Hematopoietic multipotent progenitor cell treated with erythropoietin and hydrocortisone succinate and interleukin-3 and kit ligand, for 15 days (in vitro differentiated cells): ENCODE measurements around the gene KCP.

Experiments
- DNase-seq: peaks from one replicate; pipeline ENCODE4 v3.0.0-alpha.2; 2015; ENCODE audit warnings: low spot score

The KCP gene

GRCh38 chr7:128841171-128841690 is 69.3 kb downstream of the KCP start:
- no peak for DNase-seq

GRCh38 chr7:128840326-128841170 is 70.0 kb downstream of the KCP start:
- DNase-seq, result no peak

GRCh38 chr7:128839751-128840177 is 70.7 kb downstream of the KCP start:
- DNase-seq, result no peak

GRCh38 chr7:128838981-128839731 is 71.4 kb downstream of the KCP start:
- no peak for DNase-seq

- DNase-seq, result no peak
Measured at GRCh38 chr7:128838109-128838779, 72.3 kb downstream of the KCP start.

- DNase-seq, result no peak
Measured at GRCh38 chr7:128837521-128837921, 73.0 kb downstream of the KCP start.

GRCh38 chr7:128836729-128837348 is 73.7 kb downstream of the KCP start:
- DNase-seq, result no peak

- DNase-seq, result no peak
Measured at GRCh38 chr7:128835790-128836641, 74.5 kb downstream of the KCP start.

- no peak for DNase-seq
Measured at GRCh38 chr7:128835231-128835751, 75.2 kb downstream of the KCP start.

GRCh38 chr7:128833946-128834325 is 76.6 kb downstream of the KCP start:
- no peak for DNase-seq

GRCh38 chr7:128833148-128833945 is 77.2 kb downstream of the KCP start:
- DNase-seq, result no peak

- DNase-seq, result no peak
Measured at GRCh38 chr7:128832880-128833147, 77.7 kb downstream of the KCP start.

GRCh38 chr7:128831994-128832879 is 78.3 kb downstream of the KCP start:
- no peak for DNase-seq

- no peak for DNase-seq
Measured at GRCh38 chr7:128831178-128831993, 79.1 kb downstream of the KCP start.

GRCh38 chr7:128830231-128831177 is 80.0 kb downstream of the KCP start, which contains the start of gene FLNC:
Gene FLNC, plus strand, starts transcription at chr7:128830406. Its CDS starts 232 bp downstream, at chr7:128830638.
- DNase-seq, result no peak

GRCh38 chr7:128829391-128830166 is 80.9 kb downstream of the KCP start:
- DNase-seq, result no peak
